C1 segment of cervical spinal cord (tissue), 14 donors: ENCODE results near the gene CSF1.
A peak's percentile ranks its signal among the peaks of the same experiment; 100 is the strongest.

ENCODE experiments used
- DNase-seq, 14 donors: peaks; one replicate each; lab custom pipeline; 2025; lab: John Stamatoyannopoulos, UW

The CSF1 gene

GRCh38 chr1:109882288-109883245 is 28.1 kb upstream of the CSF1 start:
- DNase-seq = peak in 12 of 14 donors; percentile 17 to 92 (median 76)

- DNase-seq = no peak
These were observed 27.2 kb upstream of the CSF1 start for GRCh38 chr1:109883248-109883955.

GRCh38 chr1:109884242-109884891 is 26.3 kb upstream of the CSF1 start:
- DNase-seq = no peak

GRCh38 chr1:109885589-109885988 is 25.1 kb upstream of the CSF1 start:
- DNase-seq = no peak

- DNase-seq = peak in 1 of 14 donors; percentile 14
These were observed 23.8 kb upstream of the CSF1 start for GRCh38 chr1:109886827-109887226.

GRCh38 chr1:109887271-109887670 is 23.4 kb upstream of the CSF1 start:
- no peak for DNase-seq

- no peak for DNase-seq
These were observed 22.8 kb upstream of the CSF1 start for GRCh38 chr1:109887884-109888283.

GRCh38 chr1:109889094-109889493 is 21.6 kb upstream of the CSF1 start:
- DNase-seq = no peak

GRCh38 chr1:109890115-109890953 is 20.3 kb upstream of the CSF1 start:
- DNase-seq = no peak

GRCh38 chr1:109891930-109892329 is 18.7 kb upstream of the CSF1 start:
- peak in 2 of 14 donors; percentile 16 to 72 for DNase-seq

GRCh38 chr1:109892561-109893368 is 17.9 kb upstream of the CSF1 start:
- no peak for DNase-seq

- DNase-seq = no peak
These were observed 17.0 kb upstream of the CSF1 start for GRCh38 chr1:109893532-109894171.

- DNase-seq = no peak
These were observed 15.6 kb upstream of the CSF1 start for GRCh38 chr1:109894823-109895719.

- DNase-seq = peak in 1 of 14 donors; percentile 21
These were observed 14.7 kb upstream of the CSF1 start for GRCh38 chr1:109895720-109896504.

GRCh38 chr1:109896681-109897080 is 14.0 kb upstream of the CSF1 start:
- no peak for DNase-seq

GRCh38 chr1:109897259-109897955 is 13.2 kb upstream of the CSF1 start:
- DNase-seq = no peak

- no peak for DNase-seq
These were observed 11.8 kb upstream of the CSF1 start for GRCh38 chr1:109898842-109899241.
